Neutrophil (primary cell): ENCODE results near the gene CLCN7.
"Not testable (repeated sequence)": the region's sequence is repeated elsewhere in the genome, so short reads cannot be mapped to it uniquely, and the experiment has no call there.

Experiments used
- H3K27ac ChIP-seq: fragments of 200-600 bp; sonication (generic); 2 replicates; pipeline ENCODE4 v1.5.1; 2016; ENCODE audit warnings: mild to moderate bottlenecking, moderate library complexity
- H3K27me3 ChIP-seq: fragments of 200-600 bp; sonication (generic); 2 replicates; pipeline ENCODE4 v1.6.0; 2016; ENCODE audit warnings: mild to moderate bottlenecking
- H3K36me3 ChIP-seq: fragments of 200-600 bp; sonication (generic); 2 replicates; pipeline ENCODE4 v1.5.1; 2017
- H3K4me1 ChIP-seq, 2 experiments: fragments of 200-600 bp in 1 of 2; sonication (generic) in 1 of 2; 1 replicate in 1 of 2; 2 replicates in 1 of 2; pipeline versions ENCODE4 v1.5.1 to v1.6.1; 2013 to 2016; ENCODE audit warnings: low read depth in 1 of 2, low read length in 1 of 2, mild to moderate bottlenecking in 1 of 2, moderate library complexity in 1 of 2; ENCODE audit not compliant: control insufficient read depth in 1 of 2, insufficient read depth in 1 of 2
- H3K4me3 ChIP-seq, 2 experiments: fragments of 200-600 bp in 1 of 2; sonication (generic) in 1 of 2; 1 replicate in 1 of 2; 2 replicates in 1 of 2; pipeline ENCODE4 v1.5.1; 2013 to 2016; ENCODE audit warnings: low read depth in 1 of 2, low read length in 1 of 2, mild to moderate bottlenecking in 1 of 2, moderate library complexity in 1 of 2
- H3K9me3 ChIP-seq: fragments of 200-600 bp; sonication (generic); 2 replicates; pipeline ENCODE4 v1.5.1; 2016
- TF ChIP-seq, protein P1 (sequence below): fragments of 200-600 bp; sonication (generic); IDR thresholded peaks from 2 replicates; pipeline ENCODE4 v1.5.1; 2016; ENCODE audit warnings: antibody characterized with exemption

CLCN7 gene

DNA sequence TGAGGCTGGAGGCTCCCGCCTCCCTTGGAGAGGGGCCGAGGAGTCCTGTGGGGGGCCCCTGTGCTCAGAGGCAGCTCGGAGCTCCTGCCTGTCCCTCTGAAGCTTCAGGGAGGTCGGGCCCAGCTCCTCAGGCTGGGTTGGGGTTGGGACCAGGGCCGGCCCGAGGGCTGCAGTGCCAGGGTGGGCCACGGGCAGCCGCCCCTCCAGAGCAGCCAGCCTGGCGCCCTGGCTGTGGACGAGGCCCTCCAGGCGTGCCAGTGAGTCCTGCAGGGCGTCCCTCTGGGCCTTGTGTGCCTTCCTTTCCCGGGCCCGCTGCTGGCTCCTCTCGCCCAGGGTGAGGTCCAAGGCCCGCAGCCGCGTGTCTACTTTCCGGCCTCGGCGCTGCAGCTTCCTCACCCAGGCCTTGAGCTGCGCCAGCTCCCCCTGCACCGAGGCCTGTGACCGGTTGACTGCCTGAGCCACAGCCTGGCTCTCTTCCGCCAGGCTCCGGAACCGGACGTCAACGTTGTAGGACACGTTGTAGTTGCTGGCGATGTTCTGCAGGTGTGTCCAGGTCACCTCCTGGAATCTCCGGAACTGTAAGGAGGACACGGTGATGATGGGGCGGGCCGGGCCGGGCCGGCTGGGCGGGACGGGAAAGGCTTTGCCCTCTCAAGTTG lies 12.7 kb upstream of the CLCN7 start:
- H3K9me3 ChIP-seq: no peaks in the 10 kb centered on the region
- H3K4me1 ChIP-seq: peaks cover 30 to 32% of the 10 kb centered on the region in 2 experiments
- no peaks in the 10 kb centered on the region for H3K27me3 ChIP-seq
- TF ChIP-seq, protein P1, sequence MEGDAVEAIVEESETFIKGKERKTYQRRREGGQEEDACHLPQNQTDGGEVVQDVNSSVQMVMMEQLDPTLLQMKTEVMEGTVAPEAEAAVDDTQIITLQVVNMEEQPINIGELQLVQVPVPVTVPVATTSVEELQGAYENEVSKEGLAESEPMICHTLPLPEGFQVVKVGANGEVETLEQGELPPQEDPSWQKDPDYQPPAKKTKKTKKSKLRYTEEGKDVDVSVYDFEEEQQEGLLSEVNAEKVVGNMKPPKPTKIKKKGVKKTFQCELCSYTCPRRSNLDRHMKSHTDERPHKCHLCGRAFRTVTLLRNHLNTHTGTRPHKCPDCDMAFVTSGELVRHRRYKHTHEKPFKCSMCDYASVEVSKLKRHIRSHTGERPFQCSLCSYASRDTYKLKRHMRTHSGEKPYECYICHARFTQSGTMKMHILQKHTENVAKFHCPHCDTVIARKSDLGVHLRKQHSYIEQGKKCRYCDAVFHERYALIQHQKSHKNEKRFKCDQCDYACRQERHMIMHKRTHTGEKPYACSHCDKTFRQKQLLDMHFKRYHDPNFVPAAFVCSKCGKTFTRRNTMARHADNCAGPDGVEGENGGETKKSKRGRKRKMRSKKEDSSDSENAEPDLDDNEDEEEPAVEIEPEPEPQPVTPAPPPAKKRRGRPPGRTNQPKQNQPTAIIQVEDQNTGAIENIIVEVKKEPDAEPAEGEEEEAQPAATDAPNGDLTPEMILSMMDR: no peak
- peak overlapping the region; percentile 82 for H3K27ac ChIP-seq
- no peaks in the 10 kb centered on the region for H3K36me3 ChIP-seq
- H3K4me3 ChIP-seq: no peak overlapping the region

DNA sequence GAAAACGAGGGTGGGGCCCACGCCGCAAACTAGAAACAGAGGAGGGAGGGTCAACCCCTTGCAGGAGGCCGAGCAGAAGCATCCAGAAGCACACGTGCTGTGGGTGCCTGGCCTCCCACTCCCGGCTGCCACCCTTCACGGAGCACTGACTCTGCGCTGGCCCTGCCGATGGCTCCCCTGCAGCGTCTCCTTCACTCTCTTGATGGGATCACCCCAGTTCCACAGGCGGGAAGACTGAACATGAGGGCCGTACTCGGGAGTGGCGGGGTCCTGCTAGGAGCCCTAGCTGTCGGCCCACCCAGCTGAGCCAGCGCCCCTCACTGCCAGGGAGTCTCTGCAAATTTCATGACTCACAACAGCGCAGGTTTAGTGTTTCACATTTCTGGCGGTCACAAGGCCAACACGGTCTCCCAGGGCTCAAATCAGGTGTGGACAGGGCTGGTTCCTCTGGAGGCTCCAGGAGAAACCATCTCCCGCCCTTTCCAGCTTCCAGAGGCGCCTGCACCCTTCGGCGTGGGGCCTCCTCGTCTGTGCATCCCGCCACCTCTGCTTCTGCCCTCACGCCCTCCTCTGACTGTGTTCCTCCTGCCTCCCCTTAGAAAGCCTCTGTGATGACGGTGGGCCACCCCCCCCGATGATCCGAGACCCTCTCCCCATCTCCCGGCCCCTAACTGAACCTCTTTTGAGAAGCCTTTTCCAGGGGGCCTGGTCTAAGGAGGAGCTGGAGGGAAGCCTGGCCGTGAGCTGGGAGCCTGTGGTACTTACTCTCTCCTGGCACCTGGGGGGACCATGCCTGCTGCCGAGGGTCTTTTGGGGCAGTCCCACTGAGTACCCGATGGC lies 11.9 kb upstream of the CLCN7 start:
- H3K27me3 ChIP-seq: no peaks in the 10 kb centered on the region
- no peaks in the 10 kb centered on the region for H3K36me3 ChIP-seq
- TF ChIP-seq, protein P1: no peak
- H3K4me3 ChIP-seq: no peak overlapping the region
- no peaks in the 10 kb centered on the region for H3K9me3 ChIP-seq
- H3K4me1 ChIP-seq: peaks cover 27 to 29% of the 10 kb centered on the region in 2 experiments
- no peak overlapping the region for H3K27ac ChIP-seq

DNA sequence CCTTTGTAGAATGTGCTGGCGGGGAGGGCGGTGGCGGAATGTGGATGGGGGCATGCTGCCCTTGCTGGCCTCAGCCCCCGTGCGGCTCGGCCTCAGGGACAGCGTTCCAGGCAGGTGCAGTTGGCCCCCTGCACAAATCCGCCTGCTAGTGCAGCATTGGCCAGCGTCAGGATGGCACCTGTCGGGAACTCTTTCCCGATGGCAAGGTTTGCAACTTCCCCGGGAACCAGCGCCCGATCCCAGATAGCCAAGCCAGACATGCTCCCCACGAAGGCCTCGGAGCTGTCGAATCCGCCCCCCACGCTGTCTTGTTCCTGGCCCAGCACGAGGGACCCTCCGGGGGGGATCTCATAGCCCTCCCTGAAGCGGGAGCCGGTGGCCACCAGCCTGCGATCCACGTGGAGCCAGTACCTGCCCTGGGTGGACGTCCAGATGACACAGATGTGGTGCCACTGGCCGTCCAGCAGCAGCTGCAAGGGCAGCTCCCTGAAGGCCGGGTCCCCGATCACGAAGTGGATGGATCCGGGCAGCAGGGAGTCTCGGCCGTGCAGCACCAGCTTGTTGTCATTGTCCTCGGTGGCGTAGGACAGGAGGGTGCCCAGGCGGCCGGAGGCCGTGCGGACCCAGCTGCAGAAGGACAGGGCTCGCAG lies 11.1 kb upstream of the CLCN7 start:
- H3K27ac ChIP-seq: no peak overlapping the region

DNA sequence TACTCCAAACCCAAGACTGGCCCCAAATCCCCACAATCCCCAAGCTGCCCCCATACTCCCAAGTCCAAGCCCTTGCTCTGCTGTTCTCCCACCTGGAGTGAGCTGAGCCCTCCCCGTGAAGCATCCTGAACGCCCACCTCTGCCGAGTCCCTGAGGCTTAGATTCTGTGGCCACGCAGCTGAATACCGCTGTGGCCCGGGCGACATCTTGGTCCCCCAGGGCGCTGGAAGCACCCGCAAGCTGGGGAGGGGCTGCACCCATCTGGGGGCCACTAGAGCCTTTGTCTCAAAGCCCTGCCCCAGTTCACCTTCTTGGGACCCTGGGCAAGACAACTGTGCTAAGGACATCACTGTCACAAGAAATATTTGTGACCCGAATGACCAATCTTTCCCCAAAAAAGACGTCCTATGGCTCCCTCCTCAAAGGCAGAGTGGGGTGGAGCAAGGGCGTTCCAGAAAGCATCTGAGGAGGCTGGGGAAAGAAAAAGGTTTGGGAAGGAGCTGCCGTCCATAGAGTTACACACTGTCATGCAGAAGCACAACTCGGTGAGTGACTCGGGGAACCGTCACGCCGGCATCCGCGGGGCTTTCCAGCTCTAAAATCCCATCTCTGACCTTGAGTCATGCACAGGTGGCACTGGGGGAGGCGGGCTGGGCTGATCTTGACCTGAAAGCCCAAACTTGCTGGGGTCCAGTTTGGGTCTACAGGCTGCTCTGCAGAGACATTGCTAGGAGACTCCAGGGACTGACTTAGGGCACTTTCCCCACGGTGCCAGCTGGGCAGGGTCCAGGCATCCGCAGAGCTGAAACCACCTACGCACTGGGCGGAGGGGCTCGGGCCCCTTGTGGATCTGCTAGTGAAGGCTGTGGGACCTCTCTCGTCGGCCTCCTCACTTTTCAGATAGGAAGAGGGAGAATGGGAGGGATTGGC lies 7.3 kb upstream of the CLCN7 start:
- Histone ChIP-seq H3K4me1 (peaks cover 11 to 13% of the 10 kb centered on the region in 2 experiments), H3K4me3 (no peak overlapping the region), H3K27ac (no peak overlapping the region), H3K27me3 (no peaks in the 10 kb centered on the region), H3K9me3 (no peaks in the 10 kb centered on the region), H3K36me3 (no peaks in the 10 kb centered on the region)
- TF ChIP-seq, protein P1: no peak

More for the DNA sequence above, 11.1 kb upstream of the CLCN7 start:
- TF ChIP-seq, protein P1: no peak
- H3K27me3 ChIP-seq: no peaks in the 10 kb centered on the region
- peaks cover 27 to 29% of the 10 kb centered on the region in 2 experiments for H3K4me1 ChIP-seq
- no peaks in the 10 kb centered on the region for H3K9me3 ChIP-seq
- no peaks in the 10 kb centered on the region for H3K36me3 ChIP-seq
- H3K4me3 ChIP-seq: no peak overlapping the region

DNA sequence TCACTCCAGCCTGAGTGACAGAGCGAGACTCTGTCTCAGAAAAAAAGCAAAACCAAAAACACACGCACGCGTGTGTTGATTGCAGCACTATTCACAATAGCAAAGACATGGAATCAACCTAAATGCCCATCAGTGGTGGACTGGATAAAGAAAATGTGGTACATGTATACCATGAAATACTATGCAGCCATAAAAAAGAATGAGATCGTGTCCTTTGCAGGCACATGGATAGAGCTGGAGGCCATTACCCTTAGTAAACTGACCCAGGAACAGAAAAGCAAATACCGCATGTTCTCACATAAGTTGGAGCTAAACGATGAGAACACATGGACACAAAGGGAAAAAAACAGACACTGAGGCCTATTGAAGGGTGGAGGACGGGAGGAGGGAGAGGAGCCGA lies 4.1 kb upstream of the CLCN7 start:
- H3K4me1 ChIP-seq: peaks cover 23% of the 10 kb centered on the region in 2 experiments
- H3K9me3 ChIP-seq, H3K36me3 ChIP-seq: not testable (repeated sequence)

More for the DNA sequence above, 4.1 kb upstream of the CLCN7 start:
- H3K27me3 ChIP-seq, H3K27ac ChIP-seq, H3K4me3 ChIP-seq: not testable (repeated sequence)
